Fibroblast of mammary gland (primary cell): ENCODE measurements around the gene PINK1.
A peak's percentile ranks its signal among the peaks of the same experiment; 100 is the strongest.

Experiments used
- DNase-seq: peaks from one replicate; pipeline ENCODE4 v3.0.0-alpha.2; 2010; ENCODE audit warnings: low read depth
- H3K4me3 ChIP-seq: 2 replicates; pipeline ENCODE4 v1.5.1; 2011; ENCODE audit warnings: low read depth, mild to moderate bottlenecking, low read length, moderate library complexity; ENCODE audit not compliant: control insufficient read depth
- TF ChIP-seq, protein P1 (sequence below): conservative IDR thresholded peaks from 2 replicates; pipeline ENCODE4 v1.5.1; 2011; ENCODE audit warnings: low read depth, low read length, inconsistent platforms; ENCODE audit not compliant: control insufficient read depth, insufficient read depth

Gene PINK1

DNA sequence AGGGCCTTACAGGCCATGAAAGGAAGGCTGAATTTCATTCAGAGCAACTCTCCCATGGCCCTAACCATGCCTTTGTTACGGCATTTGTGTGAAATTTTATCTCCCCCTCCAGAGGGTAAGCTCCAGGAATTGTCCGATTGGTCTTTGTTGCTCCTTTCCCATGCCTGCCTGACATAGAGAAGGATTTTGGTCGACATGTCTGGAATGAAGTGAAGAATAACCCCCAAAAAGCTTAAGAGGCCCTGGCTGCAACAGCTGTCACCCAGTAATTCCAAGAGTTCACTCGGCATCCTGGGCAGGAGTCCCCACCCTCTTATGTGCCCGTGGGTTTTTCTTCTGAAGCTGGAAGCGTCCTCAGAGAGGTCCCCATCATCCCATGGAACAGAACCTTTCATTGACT is 23.7 kb upstream of the PINK1 start:
- TF ChIP-seq, protein P1, sequence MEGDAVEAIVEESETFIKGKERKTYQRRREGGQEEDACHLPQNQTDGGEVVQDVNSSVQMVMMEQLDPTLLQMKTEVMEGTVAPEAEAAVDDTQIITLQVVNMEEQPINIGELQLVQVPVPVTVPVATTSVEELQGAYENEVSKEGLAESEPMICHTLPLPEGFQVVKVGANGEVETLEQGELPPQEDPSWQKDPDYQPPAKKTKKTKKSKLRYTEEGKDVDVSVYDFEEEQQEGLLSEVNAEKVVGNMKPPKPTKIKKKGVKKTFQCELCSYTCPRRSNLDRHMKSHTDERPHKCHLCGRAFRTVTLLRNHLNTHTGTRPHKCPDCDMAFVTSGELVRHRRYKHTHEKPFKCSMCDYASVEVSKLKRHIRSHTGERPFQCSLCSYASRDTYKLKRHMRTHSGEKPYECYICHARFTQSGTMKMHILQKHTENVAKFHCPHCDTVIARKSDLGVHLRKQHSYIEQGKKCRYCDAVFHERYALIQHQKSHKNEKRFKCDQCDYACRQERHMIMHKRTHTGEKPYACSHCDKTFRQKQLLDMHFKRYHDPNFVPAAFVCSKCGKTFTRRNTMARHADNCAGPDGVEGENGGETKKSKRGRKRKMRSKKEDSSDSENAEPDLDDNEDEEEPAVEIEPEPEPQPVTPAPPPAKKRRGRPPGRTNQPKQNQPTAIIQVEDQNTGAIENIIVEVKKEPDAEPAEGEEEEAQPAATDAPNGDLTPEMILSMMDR: no peak
- DNase-seq: no peak
- H3K4me3 ChIP-seq: no peak overlapping the region

DNA sequence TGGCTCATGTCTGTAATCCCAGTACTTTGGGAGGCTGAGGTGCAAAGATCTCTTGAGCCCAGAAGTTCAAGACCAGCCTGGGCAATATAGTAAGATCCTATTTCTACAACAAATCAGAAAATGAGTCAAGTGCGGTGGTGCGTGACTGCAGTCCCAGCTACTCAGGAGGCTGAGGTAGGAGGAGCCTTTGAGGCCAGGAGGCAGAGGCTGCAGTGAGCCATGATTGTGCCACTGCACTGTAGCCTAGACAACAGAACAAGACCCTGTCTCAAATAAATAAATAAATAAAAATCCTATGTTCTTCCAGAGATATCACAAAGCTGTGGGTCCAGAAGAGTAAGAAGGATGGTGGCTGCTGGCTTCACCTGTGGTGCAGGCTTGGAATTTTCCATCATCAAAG is 22.3 kb upstream of the PINK1 start:
- TF ChIP-seq, protein P1: no peak
- DNase-seq: no peak
- no peak overlapping the region for H3K4me3 ChIP-seq

DNA sequence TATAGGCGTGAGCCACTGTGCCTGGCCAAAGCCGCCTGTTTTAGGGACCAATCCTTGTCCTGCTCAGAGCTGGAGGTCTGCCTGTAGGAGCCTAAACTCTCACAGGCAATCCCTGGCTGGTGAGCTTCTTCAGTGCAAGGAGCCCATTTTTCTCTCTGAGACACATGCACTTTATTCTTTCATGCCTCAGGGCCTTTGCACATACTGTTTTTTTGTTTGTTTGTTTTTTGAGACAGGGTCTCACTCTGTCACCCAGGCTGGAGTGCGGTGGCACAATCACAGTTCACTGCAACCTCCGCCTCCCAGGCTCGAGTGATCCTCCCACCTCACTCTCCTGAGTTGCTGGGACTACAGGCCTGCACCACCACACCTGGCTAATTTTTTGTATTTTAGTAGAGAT is 21.6 kb upstream of the PINK1 start:
- no peak overlapping the region for H3K4me3 ChIP-seq
- TF ChIP-seq, protein P1: no peak
- no peak for DNase-seq

DNA sequence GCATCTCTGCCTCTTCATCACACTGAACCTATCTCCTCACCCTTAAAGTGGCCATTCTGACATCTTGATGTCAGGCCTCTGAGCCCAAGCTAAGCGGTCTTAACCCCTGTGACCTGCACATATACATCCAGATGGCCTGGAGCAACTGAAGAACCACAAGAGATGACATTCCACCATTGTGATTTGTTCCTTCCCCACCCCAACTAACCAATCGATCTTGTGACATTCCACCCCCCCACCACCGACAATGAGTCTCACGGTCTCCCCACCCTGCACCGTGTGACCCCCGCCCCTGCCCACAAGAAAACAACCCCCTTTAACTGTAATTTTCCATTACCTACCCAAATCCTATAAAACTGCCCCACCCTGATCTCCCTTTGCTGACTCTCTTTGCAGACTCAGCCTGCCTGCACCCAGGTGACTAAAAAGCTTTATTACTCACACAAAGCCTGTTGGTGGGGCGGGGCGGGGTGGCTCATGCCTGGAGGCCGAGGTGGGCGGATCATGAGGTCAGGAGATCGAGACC is 21.0 kb upstream of the PINK1 start:
- no peak overlapping the region for H3K4me3 ChIP-seq
- peak; percentile 42 for DNase-seq
- TF ChIP-seq, protein P1: no peak

DNA sequence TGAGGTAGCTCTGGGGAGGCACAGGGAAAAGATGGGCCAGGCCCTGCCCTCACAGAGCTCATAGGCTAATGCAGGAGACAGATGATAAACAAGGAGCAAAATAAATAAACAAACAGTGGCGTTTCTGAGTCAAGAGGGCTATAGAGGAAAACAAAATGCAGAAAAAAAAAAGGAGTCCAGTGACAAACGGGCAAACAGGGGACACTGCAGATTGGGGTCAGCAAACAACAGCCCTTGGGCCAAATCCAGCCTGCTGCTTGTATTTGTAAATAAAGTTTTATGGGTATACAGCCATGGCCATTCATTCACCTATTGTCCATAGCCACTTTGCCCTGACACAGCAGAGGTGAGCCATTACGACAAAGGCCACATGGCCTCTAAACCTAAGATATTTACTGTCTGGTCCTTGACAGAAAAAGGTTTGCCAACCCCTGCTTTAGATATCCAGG is 19.1 kb upstream of the PINK1 start:
- TF ChIP-seq, protein P1: no peak
- DNase-seq: no peak
- no peak overlapping the region for H3K4me3 ChIP-seq

DNA sequence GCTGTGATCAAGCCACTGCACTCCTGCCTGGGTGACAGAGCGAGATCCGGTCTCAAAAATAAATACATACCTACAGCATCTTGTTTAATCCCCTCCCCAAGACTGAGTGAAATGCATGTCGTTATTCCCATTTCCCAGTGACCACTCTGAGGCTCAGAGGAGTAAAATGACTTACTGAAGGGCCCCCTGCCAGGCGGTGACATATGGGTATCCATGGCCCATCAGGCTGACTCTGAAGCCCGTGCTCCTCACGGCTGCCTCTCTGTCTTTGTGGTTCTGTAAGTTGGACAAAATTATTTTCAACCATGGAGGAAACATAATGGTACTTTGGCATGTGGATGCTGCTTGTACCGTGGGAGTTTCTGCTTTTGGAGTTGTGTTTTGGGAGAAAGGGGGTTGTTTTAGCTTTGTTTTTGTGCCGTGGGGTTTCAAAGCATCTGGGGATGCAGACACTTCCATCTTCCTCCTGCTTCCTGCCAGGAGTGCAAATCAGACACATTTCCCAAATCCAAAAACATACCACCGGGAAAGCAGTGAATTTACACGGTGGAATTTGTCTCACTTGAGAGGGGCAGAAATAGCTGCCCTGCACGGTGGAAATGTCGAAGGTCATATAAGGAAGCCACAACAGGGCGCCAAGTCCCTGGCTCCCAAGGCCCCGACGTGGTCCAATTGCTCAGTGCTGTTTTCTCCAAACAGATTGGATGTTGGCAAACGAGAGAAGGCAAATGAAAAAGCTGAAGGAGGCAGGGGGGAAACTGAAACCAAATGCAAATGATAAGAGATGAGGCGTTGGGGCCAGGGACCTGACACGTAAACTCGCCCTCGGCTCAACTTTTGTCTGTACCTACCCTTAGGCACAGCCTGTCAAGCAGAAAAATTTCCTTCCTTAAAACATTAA is 17.1 kb upstream of the PINK1 start:
- TF ChIP-seq, protein P1: no peak
- no peak overlapping the region for H3K4me3 ChIP-seq
- peak; percentile 29 for DNase-seq
